ENCODE measurements around the gene ISX.
"Not testable (repeated sequence)": the region's sequence is repeated elsewhere in the genome, so short reads cannot be mapped to it uniquely, and the experiment has no call there.

Gene ISX

GRCh38 chr22:35065796-35066218 is at the start of gene ISX:
Gene ISX (plus strand): TSS chr22:35066158. CDS start chr22:35067088, 930 bp downstream.
- DNase-seq (ENCODE audit: low spot score): no peak

DNA sequence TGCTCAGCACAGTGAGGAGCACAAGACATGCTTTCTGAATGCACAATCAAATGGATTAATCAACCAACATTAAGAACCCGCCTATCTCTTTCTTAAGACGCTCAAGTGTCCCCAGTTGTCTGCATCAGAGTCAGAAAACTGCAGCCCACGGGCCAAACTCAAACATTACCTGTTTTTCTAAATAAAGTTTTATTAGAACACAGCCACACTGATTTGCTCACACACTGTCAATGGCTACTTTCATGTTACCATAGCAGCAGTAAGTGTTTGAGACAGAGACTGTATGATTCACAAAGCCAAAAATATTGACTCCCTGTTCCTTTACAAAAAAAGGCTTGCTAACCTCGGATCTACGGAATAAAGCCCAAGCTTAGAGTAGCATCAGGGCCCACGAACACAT is 49.0 kb upstream of the ISX start:
- no peak for DNase-seq (ENCODE audit: low spot score)

DNA sequence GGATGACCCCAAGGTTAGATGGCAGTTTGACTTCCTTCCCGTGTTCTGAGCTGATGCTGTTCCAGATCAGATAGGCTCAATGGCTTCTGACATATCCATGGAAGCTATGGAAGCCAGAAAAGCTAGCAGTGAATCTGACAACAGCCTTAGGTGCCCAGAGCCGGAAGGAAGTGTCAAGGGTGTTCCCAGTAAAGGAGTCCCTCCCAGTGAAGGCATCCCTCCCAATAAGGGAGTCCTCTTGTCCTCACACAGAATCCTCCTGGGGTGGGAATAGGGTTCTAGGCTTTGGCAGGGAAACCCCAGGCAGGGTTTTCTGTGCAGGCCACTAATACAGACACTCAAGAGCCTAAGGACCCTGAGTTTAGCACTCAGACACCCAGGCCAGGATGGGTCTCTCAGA is 47.0 kb upstream of the ISX start:
- DNase-seq (ENCODE audit: low spot score): no peak

- DNase-seq (ENCODE audit: low spot score): no peak
Measured at GRCh38 chr22:35020517-35020916, 45.4 kb upstream of the ISX start.

DNA sequence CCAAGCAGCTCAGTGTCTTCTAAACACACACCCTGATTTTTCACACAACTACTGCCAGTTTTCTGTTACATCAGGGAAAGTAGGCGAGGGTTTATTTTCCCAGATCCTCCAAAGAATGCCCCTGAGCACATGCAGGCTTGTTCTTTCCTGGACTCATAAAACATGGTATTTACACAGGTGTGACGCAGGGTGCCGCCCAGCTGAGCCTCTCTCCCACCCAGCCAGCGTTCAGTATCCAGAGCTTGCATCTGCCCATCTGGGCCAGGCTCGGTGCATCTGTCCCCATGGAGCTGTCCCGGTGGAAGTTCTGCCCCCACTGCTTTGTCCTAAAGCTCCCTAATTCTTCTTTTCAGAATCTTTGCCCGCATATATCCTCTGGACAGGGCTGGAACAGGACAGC is 44.8 kb upstream of the ISX start:
- no peak for DNase-seq (ENCODE audit: low spot score)

- DNase-seq (ENCODE audit: low spot score): no peak
Measured at GRCh38 chr22:35022291-35022690, 43.7 kb upstream of the ISX start.

DNA sequence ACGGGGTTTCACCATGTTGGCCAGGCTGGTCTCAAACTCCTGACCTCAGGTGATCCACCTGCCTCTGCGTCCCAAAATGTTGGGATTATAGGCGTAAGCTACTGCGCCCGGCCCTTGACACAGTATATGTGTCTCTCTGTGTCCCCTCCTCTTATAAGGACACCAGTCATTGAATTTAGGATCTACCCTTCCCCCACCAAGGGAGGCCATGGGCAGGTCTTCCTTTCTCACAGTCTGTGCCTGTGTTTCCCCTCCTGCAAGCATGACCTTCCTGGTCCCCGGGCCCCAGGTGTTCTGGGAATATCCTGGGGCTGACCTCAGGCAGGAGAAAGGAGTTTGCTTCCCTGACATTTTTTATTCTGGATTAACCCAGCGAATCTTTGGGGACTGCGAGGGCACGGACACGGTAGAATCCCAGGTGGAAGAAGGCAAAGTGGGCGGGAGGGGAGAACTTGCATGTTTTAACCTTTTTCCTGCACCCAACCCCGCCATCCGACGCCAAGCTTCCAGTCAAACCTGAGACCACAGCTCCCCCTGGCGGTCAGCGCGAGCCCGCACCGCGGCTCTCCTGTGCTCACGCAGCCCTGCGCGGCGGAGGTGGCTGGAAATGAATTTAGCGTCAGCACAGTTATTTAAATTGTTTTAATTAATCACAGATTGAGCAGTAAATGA is 42.1 kb upstream of the ISX start:
- DNase-seq (ENCODE audit: low spot score): no peak

DNA sequence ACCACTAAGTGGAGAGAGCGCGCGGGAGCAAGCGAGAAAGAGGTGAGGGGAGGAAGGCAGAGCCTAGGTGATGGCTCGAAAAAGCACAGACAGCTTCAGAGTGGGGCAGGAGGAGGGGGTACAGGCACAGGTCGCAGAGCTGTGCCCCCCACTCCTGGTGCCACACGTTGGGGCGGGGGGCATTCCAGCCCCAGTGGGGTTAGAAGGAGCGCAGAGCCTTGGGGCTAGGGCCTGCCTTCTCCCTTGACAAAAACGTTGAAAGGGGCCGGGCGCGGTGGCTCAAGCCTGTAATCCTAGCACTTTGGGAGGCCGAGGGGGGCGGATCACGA is 41.6 kb upstream of the ISX start:
- no peak for DNase-seq (ENCODE audit: low spot score)

GRCh38 chr22:35030112-35030511 is 35.8 kb upstream of the ISX start:
- DNase-seq (ENCODE audit: low spot score): not testable (repeated sequence)

DNA sequence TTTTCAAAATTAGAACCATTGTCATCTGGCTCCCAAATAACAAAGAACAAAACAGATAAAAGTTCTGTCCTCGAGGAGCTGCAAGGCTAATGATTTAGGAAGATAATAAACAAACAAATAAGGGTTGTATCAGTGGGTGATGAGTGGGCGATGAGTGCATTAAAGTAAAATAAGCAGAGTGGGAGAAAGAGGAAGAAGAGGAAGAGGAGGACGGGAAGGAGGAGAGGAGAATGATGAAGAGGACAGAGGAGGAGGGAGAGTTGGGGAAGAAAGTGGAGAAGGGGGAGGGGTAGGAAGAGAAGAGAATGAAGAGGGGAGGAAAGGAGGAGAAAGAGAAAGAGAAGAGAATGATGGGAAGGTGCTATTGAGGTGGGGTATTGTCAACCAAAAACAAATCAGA is 33.4 kb upstream of the ISX start:
- no peak for DNase-seq (ENCODE audit: low spot score)

DNA sequence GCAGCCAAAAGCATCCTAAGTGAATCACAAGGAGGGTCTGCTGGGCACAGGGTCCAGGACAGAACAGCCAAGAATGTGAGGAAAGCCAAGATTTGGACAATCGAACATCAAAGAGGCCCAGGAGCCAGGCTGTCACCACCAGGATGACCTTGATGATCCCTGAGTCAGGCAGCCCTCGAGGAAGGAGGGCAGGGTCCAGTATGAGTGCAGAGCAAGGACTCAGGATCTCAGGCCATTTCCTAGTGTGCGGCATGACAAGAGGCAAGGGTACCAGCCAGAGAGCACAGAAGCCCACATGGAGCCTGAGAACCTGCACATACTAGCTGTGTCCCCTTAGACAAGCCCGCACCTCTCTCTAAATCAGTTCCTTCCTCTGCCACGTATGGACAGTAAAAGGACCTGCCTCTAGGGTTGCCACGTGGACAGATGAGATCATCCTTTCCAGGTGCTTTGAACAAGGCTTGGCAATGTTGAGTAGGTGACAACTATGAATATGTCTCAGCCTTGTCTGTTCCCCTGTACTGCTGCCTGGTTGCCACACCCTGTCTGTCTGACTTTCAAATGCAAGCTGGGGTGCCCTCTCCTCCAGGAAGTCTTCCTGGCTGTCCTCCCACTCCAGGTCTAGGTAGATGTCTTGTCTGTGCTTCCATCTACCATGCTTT is 32.2 kb upstream of the ISX start:
- peak; percentile 26 for DNase-seq (ENCODE audit: low spot score)

DNA sequence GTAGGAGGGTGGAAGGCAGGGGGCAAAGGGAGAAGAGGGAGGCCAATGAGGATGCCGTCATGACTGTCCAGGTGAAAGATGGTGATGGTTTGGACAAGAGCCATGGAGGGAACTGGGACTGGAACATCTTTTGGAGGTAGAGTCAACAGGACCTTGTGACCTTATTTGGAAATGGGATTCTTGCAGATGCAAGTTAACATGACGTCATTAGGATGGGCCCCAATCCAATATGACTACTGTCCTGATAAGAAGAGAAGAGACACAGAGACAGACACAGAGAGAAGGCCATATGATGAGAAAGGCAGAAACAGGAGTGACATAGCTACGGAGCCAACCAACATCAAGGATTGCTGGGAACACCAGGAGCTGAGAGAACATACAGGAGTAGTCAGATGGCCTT is 31.0 kb upstream of the ISX start:
- DNase-seq (ENCODE audit: low spot score): no peak

GRCh38 chr22:35037089-35037488 is 28.9 kb upstream of the ISX start:
- DNase-seq (ENCODE audit: low spot score): no peak

- no peak for DNase-seq (ENCODE audit: low spot score)
Measured at GRCh38 chr22:35039625-35040024, 26.3 kb upstream of the ISX start.

DNA sequence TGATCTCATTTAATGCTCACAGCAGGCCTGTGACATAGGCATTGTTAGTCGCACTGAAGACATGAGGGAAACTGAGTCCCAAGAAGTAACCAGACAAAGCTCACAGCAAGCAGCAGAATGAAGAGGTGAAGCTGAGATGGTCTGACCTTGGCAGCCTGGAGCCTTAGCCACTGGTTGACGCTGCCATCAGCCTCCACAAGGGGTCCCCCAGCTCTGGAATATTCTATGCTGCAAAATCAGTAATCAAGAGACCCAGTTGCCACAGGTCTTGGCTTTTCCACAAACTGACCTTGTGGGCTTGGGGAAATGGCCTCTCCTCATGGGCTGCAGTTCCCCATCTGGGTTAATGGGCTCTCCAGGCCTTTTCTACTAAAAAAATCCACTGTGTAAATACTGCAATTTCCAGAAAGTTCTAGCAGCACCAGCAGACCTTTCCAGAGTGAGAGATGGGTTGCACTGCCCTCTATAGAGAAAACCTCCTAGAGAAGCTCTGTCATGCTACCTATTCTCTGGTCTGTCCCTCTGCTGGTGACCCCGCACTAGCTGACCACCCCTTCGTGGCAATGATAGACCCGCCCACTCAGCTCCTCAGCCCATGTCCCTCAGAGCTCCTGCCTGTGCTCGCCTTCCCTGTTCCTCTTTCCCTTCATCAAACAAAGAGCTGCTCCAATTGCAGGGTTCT is 22.6 kb upstream of the ISX start:
- no peak for DNase-seq (ENCODE audit: low spot score)

- DNase-seq (ENCODE audit: low spot score): no peak
Measured at GRCh38 chr22:35043934-35044319, 22.0 kb upstream of the ISX start.

DNA sequence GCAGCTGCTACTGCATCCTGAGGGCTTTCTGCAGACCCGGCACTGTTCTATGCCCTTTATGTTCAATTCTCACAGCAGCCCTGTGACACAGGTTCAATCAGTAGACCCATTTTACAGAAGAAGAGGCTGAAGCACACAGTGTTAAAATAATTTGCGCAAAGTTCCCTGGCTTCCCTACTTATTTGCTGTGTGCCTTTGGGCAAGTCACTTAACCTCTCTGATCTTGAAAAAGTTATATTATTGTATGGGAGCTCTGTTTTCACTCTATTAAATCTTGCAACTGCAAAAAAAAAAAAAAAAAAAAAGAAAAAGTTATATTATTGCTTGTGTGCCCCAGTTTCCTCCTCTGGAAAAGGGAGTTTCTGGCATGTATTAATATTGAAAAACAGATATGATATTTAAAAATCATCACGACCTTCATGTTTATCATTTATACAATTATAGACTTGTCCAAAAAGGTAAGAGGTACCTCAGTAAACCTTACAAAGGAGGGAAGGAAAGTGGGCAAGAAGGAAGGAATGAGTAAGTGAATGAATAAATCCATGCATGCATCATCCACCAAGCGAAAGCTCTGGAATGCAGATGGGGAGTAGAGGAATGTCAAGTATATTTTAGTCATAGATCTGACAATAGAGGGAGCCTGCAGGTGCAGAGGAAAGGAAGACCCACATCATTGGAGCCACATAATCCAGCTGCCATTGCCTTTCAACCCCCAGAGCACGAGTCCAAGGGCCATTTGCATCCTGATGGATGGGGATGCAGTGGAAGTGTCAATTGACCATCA is 21.2 kb upstream of the ISX start:
- peak; percentile 14 for DNase-seq (ENCODE audit: low spot score)

- no peak for DNase-seq (ENCODE audit: low spot score)
Measured at GRCh38 chr22:35045451-35045850, 20.5 kb upstream of the ISX start.

- no peak for DNase-seq (ENCODE audit: low spot score)
Measured at GRCh38 chr22:35046744-35047462, 19.1 kb upstream of the ISX start.

DNA sequence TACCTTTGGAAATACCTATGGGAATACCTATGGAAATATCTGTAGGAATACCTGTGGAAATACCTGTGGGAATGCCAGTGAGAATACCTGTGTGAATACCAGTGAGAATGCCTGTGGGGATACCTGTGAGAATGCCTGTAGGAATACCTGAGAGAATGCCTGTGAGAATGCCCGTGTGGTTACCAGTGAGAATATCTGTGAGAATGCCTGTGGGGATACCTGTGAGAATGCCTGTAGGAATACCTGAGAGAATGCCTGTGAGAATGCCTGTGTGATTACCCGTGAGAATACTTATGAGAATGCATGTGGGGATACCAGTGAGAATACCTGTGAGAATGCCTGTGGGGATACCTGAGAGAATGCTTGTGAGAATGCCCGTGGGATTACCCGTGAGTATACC is 15.9 kb upstream of the ISX start:
- DNase-seq (ENCODE audit: low spot score): not testable (repeated sequence)

- no peak for DNase-seq (ENCODE audit: low spot score)
Measured at GRCh38 chr22:35051013-35051535, 14.9 kb upstream of the ISX start.

DNA sequence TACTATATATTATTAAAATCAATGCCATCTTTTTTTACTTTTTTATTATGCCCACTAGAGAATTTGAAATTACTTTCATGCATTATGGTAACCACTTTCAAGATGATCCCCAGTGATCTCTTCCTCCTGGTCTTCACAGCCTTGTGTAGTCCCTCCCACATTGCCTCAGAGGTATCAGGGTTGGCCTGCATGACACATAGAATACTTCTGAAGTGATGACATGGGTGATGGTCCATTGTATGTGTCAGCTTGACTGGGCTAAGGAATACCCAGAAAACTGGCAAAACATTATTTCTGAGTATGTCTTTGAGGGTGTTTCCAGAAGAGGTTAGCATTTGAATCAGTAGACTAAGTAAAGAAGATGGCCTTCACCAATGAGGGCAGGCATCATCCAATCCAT is 14.2 kb upstream of the ISX start:
- DNase-seq (ENCODE audit: low spot score): no peak
